ENCODE measurements around the gene ARHGAP22.

DNA sequence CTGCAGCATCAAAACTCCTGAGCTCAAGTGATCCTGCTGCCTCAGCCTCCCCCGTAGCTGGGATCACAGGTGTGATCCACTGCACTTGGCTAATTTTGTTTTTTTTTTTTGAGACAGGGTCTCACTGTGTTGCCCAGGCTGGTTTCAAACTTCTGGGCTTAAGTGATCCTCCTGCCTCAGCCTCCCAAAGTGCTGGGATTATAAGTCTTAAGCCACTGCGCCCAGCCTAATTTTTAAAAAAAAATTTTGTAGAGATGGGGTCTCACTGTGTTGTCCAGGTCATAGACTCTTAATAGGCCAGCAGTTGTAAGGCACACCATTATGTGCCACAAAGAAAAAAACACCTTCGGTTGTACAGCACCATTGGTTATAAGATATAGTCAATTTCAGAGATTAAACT is 176.0 kb downstream of the ARHGAP22 start:
- no peak for TF ChIP-seq SPI1 (IDR thresholded peaks at IDR 0.05; ENCODE audit: borderline replicate concordance, low read depth)
- TF ChIP-seq, protein P1, sequence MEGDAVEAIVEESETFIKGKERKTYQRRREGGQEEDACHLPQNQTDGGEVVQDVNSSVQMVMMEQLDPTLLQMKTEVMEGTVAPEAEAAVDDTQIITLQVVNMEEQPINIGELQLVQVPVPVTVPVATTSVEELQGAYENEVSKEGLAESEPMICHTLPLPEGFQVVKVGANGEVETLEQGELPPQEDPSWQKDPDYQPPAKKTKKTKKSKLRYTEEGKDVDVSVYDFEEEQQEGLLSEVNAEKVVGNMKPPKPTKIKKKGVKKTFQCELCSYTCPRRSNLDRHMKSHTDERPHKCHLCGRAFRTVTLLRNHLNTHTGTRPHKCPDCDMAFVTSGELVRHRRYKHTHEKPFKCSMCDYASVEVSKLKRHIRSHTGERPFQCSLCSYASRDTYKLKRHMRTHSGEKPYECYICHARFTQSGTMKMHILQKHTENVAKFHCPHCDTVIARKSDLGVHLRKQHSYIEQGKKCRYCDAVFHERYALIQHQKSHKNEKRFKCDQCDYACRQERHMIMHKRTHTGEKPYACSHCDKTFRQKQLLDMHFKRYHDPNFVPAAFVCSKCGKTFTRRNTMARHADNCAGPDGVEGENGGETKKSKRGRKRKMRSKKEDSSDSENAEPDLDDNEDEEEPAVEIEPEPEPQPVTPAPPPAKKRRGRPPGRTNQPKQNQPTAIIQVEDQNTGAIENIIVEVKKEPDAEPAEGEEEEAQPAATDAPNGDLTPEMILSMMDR (IDR thresholded peaks at IDR 0.05; ENCODE audit: insufficient read depth, low read length) = no peak
- TF ChIP-seq POLR2AphosphoS5 (IDR thresholded peaks at IDR 0.05; ENCODE audit: low read depth) = no peak
- TF ChIP-seq REST (IDR thresholded peaks at IDR 0.05; ENCODE audit: insufficient replicate concordance, low read depth) = no peak
